HUES48 (cell line): ENCODE results near the gene CXCR6.

Source experiments
- H3K27ac ChIP-seq: one replicate; pipeline ENCODE4 v1.7.0; 2013; ENCODE audit warnings: low read depth, low read length, inconsistent platforms
- H3K27me3 ChIP-seq: 2 replicates; pipeline ENCODE4 v1.6.1; 2013; ENCODE audit warnings: mild to moderate bottlenecking, low read length; ENCODE audit not compliant: control insufficient read depth, insufficient read depth
- H3K36me3 ChIP-seq: 2 replicates; pipeline ENCODE4 v1.6.1; 2013; ENCODE audit warnings: low read length; ENCODE audit not compliant: control insufficient read depth, insufficient read depth
- H3K4me1 ChIP-seq: 2 replicates; pipeline ENCODE4 v1.6.1; 2013; ENCODE audit warnings: mild to moderate bottlenecking, low read length; ENCODE audit not compliant: control insufficient read depth, insufficient read depth
- H3K4me3 ChIP-seq: 2 replicates; pipeline ENCODE4 v1.5.1; 2013; ENCODE audit warnings: mild to moderate bottlenecking, low read depth, low read length
- H3K9ac ChIP-seq: 2 replicates; pipeline ENCODE4 v1.6.1; 2013; ENCODE audit warnings: mild to moderate bottlenecking, low read depth, low read length, moderate library complexity
- H3K9me3 ChIP-seq: 2 replicates; pipeline ENCODE4 v1.6.1; 2013; ENCODE audit warnings: low read length; ENCODE audit not compliant: control insufficient read depth, insufficient read depth

CXCR6 gene

DNA sequence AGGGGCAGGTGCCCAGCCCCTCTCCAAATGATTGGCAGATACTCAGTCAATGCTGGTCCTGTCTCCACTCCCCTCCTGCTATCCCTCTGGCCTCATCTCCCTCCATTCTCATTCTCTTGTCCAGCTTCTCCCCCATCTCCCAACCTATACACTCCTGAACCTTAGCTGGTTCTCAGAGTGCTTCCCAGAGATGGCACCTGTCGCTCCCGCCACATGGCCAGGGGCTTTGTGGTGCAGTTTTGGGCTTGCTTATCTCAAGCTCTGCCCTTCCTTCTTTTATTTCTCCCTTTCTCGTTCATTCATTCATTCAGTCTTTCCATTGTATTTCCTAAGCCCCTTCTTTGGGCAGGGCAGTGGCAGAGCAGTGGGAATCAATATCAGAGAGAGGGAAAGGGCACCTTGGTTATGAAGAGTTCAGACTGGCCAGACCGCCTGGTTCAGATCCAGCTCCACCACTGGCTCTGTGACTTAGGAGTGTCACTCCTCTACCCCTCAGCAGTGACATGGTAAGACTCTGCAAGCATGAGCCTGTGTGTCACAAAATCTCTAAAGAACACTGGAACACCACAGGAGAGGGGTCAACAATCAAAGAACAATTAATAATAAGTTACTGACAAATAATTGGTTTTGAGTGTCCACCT is 20.2 kb upstream of the CXCR6 start:
- Histone ChIP-seq H3K4me3 (no peak overlapping the region), H3K9me3 (no peaks in the 10 kb centered on the region), H3K36me3 (peaks cover 48% of the 10 kb centered on the region), H3K27me3 (no peaks in the 10 kb centered on the region), H3K9ac (no peak overlapping the region), H3K4me1 (no peaks in the 10 kb centered on the region), H3K27ac (no peak overlapping the region)

DNA sequence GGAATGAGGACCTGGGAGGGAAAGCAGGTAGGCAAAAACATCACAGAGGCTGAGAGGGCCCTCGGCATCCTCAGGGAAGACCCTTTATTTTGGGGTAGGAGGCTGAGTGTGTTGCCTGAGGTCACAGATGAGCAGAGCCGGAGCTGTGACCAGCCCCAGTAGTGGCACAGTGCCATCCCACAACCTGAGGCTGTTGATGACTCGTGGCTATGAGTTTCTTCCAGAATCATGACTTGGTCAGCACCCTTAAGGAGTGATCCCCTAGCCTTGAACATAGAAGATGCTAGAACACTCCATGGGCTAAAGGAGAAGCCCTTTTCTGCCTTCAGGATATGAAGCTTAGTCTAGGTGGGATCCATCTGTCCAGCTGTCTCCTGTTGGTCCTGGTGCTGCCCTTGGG is 19.5 kb upstream of the CXCR6 start:
- H3K27me3 ChIP-seq, result no peaks in the 10 kb centered on the region
- H3K36me3 ChIP-seq, result peaks cover 55% of the 10 kb centered on the region
- H3K9me3 ChIP-seq, result no peaks in the 10 kb centered on the region
- H3K4me3 ChIP-seq, result no peak overlapping the region
- no peak overlapping the region for H3K9ac ChIP-seq
- H3K27ac ChIP-seq, result no peak overlapping the region
- H3K4me1 ChIP-seq, result no peaks in the 10 kb centered on the region

DNA sequence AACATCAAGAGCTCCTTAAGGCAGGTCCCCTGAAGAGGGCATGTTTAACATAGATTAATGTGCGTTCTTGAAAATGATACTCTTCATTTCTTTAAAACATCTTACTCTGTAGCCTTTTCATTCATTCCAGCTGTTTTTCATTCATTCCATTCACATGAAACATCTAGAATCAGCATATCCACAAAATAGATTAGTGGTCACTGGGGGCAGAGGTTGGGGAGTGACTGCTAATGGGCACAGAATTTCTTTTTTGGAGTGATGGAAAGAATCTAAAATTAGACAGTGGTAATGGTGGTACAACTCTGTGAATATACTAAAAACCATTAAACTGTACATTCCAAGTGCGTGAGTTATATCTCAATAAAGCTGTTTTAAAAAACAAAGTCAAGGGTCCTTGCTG is 15.4 kb upstream of the CXCR6 start:
- Histone ChIP-seq H3K4me1 (no peaks in the 10 kb centered on the region), H3K4me3 (no peak overlapping the region), H3K9me3 (no peaks in the 10 kb centered on the region), H3K27me3 (no peaks in the 10 kb centered on the region), H3K27ac (no peak overlapping the region), H3K36me3 (peaks cover 73% of the 10 kb centered on the region), H3K9ac (no peak overlapping the region)

DNA sequence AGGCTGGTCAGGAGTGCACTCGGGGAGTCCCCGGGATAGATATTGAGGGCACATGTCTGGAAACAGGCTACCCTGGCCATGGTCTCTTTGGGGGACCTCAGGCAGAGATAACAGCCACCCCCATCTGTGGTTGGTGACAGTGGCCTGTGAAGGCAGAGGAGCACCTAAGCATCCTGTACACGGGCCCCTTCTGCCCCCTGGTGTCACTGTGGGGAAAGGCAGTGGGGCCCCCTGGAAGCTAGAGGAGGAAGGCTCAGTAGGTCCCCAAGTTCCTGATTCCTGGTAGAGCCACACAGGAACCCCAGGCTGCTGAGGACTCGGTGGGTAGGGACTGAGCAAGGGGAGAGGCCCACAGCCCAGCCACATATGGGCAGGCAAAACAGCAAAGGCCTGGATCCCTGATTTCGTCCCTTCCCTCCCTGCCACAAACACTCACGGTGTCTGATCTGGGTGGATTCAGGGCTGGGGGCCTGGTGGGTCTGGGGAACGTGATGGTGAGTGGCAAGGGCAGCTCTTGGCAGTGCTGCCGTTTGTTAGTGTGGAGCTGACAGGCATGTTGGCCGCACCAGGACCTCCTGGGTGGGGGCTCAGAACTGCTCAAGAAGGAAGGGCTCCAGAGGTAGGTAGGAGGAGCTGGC is 14.1 kb upstream of the CXCR6 start:
- Histone ChIP-seq H3K27me3 (no peaks in the 10 kb centered on the region), H3K4me3 (no peak overlapping the region), H3K9me3 (no peaks in the 10 kb centered on the region), H3K9ac (no peak overlapping the region), H3K27ac (no peak overlapping the region), H3K4me1 (no peaks in the 10 kb centered on the region), H3K36me3 (peaks cover 73% of the 10 kb centered on the region)

DNA sequence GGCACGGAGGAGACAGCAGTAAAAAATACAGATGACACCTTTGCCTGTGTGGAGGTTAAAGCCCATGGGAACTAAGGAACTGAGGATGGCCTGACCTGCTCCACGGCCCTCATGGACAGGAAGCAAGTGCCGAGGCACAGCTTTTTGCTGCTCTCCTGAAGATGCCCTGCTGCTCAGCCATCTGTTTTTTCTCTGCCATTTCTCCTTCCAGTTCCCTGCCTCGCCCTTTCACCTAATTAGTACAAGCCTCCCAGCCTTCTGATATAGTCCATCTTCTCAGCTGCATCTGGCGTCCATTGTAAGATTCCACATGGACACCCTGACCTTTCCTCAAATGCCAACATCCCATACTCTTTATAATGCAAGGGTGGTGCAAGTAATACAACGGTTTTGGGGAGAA is 11.8 kb upstream of the CXCR6 start:
- H3K36me3 ChIP-seq, result peaks cover 92% of the 10 kb centered on the region
- H3K9me3 ChIP-seq, result no peaks in the 10 kb centered on the region
- no peaks in the 10 kb centered on the region for H3K4me1 ChIP-seq
- H3K27me3 ChIP-seq, result no peaks in the 10 kb centered on the region
- no peak overlapping the region for H3K9ac ChIP-seq
- no peak overlapping the region for H3K27ac ChIP-seq
- no peak overlapping the region for H3K4me3 ChIP-seq

DNA sequence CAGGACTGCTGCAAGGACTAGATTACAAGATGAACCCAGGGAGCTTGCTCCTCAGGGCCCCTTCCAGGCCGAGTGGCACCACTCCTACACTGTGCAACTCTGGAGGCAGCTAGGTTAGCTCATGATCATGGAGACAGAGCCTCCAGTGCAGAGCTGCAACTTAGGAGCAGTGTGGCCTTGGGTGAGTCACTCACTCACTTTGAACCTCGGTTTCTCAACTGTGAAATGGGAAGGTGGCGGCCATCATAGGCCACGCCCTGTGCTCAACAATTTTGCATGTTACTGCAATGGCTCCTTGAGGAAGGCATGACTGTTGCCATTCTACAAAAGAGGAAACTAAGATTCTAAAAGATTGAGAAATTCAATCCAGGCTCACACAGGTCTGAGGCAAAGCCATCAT is 11.2 kb upstream of the CXCR6 start:
- H3K27me3 ChIP-seq, result no peaks in the 10 kb centered on the region
- no peak overlapping the region for H3K27ac ChIP-seq
- no peaks in the 10 kb centered on the region for H3K9me3 ChIP-seq
- H3K9ac ChIP-seq, result no peak overlapping the region
- H3K36me3 ChIP-seq, result peaks cover 98% of the 10 kb centered on the region
- H3K4me3 ChIP-seq, result no peak overlapping the region
- no peaks in the 10 kb centered on the region for H3K4me1 ChIP-seq

DNA sequence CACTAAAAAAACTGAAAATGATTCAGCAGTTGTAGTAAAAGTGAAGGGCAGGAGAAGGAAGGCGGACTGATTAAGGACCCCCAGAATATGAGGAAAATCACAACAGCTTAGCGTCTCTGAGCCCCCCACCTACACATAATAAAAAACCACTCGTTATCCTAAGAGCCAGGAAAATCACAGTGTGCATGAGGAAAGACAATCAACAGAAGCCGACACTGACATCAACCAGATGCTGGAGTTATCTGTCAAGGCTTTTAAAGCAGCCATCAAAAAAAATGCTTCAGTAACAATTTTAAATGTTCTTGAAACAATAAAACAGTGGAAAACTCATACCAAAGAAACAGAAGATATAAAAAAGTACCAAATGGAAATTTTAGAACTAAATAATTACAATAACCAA is 9.7 kb upstream of the CXCR6 start:
- H3K36me3 ChIP-seq, result peaks cover 90% of the 10 kb centered on the region
- no peaks in the 10 kb centered on the region for H3K4me1 ChIP-seq
- H3K4me3 ChIP-seq, result no peak overlapping the region
- H3K27ac ChIP-seq, result no peak overlapping the region
- no peaks in the 10 kb centered on the region for H3K9me3 ChIP-seq
- H3K9ac ChIP-seq, result no peak overlapping the region
- H3K27me3 ChIP-seq, result no peaks in the 10 kb centered on the region

DNA sequence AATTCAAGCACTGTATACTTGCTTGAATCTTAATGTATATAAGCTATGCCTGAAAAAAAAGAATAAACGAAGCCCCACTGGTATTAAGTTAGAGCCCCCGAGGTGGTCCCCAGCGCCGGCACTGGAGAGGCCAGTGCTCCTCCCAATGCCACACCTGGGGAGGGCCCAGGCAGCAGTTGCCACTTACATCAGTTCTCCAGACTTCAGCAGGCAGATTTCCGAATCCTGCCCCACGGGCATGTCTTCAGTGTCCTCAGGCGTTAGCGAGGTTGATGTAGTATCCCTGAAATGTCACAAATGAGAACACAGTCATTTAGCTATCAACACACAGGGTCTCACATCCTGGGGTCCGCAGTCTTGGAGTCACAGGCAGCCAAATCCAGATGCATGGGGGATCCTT is 7.0 kb upstream of the CXCR6 start:
- Histone ChIP-seq H3K4me1 (peaks cover 3% of the 10 kb centered on the region; the same call in 1 of the 2 replicates), H3K4me3 (no peak overlapping the region), H3K9me3 (no peaks in the 10 kb centered on the region), H3K36me3 (peaks cover 64% of the 10 kb centered on the region), H3K27me3 (no peaks in the 10 kb centered on the region), H3K27ac (no peak overlapping the region), H3K9ac (no peak overlapping the region)

DNA sequence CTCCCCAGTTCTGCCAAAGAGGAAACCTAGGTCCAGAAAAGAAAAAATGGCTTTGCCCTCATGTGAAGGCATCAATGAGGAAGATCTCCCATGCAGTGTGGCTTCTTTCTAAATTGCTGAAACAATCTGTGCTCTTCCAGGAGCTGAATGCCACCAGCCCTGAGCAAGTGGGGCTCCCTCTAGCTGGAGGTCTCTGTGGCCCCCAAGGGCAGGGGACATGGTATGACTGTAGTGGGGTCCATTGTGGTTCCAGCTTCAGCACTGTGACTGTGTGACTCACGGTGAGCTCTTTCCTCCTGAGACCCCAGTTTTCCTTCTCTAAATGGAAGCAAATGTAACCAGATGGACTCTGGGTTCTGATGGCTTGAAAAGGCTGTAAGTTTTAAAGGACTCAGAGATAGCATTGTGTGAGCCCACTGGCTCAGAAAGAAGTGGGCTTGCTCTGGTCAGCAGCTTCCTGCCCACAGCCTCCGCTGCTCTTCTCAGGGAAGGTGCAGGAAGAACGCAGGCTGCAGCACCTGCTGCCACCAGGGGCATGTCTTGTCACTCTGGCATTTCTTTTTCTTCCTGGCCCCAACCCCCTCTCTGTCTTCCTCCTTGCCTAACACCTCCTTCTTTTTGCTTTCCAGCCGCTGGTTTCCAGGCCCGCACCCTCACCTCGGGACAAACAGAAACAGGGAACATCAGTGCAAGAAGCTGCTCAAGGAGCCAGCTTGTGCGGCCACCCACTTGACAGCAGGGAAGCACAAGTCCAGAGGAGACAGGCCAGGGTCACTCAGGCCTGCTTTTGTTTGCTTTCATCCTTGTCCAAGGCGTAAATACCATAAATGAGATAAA is 5.8 kb upstream of the CXCR6 start:
- no peak overlapping the region for H3K27ac ChIP-seq
- no peaks in the 10 kb centered on the region for H3K9me3 ChIP-seq
- H3K36me3 ChIP-seq, result peaks cover 53% of the 10 kb centered on the region

DNA sequence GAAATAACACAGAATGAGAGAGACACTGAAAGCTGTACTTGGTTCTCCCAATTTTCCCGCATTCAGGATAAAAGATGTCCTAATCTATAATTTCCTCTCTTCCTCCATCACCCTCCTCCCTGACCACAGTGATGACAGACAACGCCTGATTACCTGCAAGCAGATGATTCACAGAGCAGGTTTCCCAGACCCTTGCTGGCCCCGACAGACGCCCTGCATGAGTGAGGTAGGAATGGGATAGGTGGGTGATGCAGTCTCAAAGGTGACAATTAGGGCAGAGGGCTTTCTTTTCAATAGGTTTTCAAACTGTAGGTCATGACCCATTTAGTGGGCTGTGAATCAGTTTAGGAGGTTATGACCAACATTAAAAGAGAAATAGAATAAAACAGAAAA is 5.2 kb upstream of the CXCR6 start:
- Histone ChIP-seq H3K9ac (no peak overlapping the region), H3K4me1 (peaks cover 3% of the 10 kb centered on the region; the same call in 1 of the 2 replicates), H3K9me3 (no peaks in the 10 kb centered on the region), H3K27ac (no peak overlapping the region), H3K4me3 (no peak overlapping the region), H3K36me3 (peaks cover 46% of the 10 kb centered on the region), H3K27me3 (no peaks in the 10 kb centered on the region)

More for the DNA sequence above, 5.8 kb upstream of the CXCR6 start:
- H3K4me1 ChIP-seq, result peaks cover 3% of the 10 kb centered on the region; the same call in 1 of the 2 replicates
- H3K4me3 ChIP-seq, result no peak overlapping the region
- no peak overlapping the region for H3K9ac ChIP-seq
- no peaks in the 10 kb centered on the region for H3K27me3 ChIP-seq

DNA sequence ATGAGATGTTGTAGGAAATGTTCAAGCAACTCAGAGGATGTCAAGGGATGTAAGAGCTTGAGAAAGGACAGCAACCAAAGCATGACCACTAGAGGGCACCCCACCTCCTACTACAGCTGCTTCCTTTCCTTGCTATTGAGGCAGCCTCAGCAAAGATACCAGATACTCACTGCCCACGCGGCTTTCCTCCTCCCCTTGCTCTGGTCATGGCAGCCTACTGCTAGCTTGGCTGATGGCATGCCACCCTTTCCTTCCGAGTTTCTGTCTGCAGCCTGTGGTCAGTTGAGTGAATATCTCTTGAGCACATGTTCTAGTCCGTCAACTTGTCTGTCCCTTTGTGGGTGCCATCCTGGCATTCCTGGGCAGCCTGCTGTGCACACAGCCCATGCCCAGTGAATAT is 4.4 kb upstream of the CXCR6 start:
- no peaks in the 10 kb centered on the region for H3K27me3 ChIP-seq
- H3K9ac ChIP-seq, result no peak overlapping the region
- peaks cover 38% of the 10 kb centered on the region for H3K36me3 ChIP-seq
- H3K4me1 ChIP-seq, result peaks cover 3% of the 10 kb centered on the region; the same call in 1 of the 2 replicates
- H3K27ac ChIP-seq, result no peak overlapping the region
- H3K9me3 ChIP-seq, result no peaks in the 10 kb centered on the region
- H3K4me3 ChIP-seq, result no peak overlapping the region
